ENCODE data around the gene TNFRSF1B. TPM values are rescaled to one million over a fixed set of nuclear protein-coding genes. Genes with fewer than 3 reads are reported as not detected.

TNFRSF1B gene
- total and polyA plus RNA-seq, 9 of the 15 experiments (the other 6 are each of a cell fraction or from before 2014, with no cell fraction given) = 8.8 to 91.3 (median 36.0) TPM

GRCh38 chr1:12215118-12215961 is 48.5 kb downstream of the TNFRSF1B start:
- peaks cover 28% of the 10 kb centered on the region for H3K9me3 ChIP-seq (replicated peaks; ENCODE audit: control insufficient read depth, insufficient read depth, low read depth, low read length)
- no TSS peak for BruUV-seq (replicated peaks)
- POLR2A ChIA-PET = interaction anchor here (0.9 kb wide), 1 partner anchor 11 kb away, joined by 3 read pairs; no protein-coding TSS in a partner anchor
- peak in 1 of 2 experiments; percentile 96; a peak in 2 of 3 replicates for TF ChIP-seq CBX3 (IDR thresholded peaks at IDR 0.05; ENCODE audit: borderline replicate concordance in 1 of 2, low read length in 2 of 2)
- TF ChIP-seq ZNF280B (CRISPR knock-in tag; IDR thresholded peaks at IDR 0.05) = no peak
- no peak for TF ChIP-seq ATF7 (IDR thresholded peaks at IDR 0.05)
- no peak for TF ChIP-seq ZNF551 (CRISPR knock-in tag; IDR thresholded peaks at IDR 0.05)
- TF ChIP-seq ESRRB (CRISPR knock-in tag; IDR thresholded peaks at IDR 0.05; ENCODE audit: borderline replicate concordance) = no peak
- TF ChIP-seq, protein P1, sequence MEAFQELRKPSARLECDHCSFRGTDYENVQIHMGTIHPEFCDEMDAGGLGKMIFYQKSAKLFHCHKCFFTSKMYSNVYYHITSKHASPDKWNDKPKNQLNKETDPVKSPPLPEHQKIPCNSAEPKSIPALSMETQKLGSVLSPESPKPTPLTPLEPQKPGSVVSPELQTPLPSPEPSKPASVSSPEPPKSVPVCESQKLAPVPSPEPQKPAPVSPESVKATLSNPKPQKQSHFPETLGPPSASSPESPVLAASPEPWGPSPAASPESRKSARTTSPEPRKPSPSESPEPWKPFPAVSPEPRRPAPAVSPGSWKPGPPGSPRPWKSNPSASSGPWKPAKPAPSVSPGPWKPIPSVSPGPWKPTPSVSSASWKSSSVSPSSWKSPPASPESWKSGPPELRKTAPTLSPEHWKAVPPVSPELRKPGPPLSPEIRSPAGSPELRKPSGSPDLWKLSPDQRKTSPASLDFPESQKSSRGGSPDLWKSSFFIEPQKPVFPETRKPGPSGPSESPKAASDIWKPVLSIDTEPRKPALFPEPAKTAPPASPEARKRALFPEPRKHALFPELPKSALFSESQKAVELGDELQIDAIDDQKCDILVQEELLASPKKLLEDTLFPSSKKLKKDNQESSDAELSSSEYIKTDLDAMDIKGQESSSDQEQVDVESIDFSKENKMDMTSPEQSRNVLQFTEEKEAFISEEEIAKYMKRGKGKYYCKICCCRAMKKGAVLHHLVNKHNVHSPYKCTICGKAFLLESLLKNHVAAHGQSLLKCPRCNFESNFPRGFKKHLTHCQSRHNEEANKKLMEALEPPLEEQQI (IDR thresholded peaks at IDR 0.05) = no peak
- peak; percentile 58 for TF ChIP-seq ZNF280A (IDR thresholded peaks at IDR 0.05; ENCODE audit: low read depth, partially characterized antibody)
- TF ChIP-seq TRIM24 (IDR thresholded peaks at IDR 0.05) = peak; percentile 67 to 84
- TF ChIP-seq MYC (IDR thresholded peaks at IDR 0.05; ENCODE audit: low read depth, low read length) = no peak
- TF ChIP-seq MYC (CRISPR knock-in tag; IDR thresholded peaks at IDR 0.05; ENCODE audit: borderline replicate concordance, low read depth) = no peak
- TF ChIP-seq, protein P2, sequence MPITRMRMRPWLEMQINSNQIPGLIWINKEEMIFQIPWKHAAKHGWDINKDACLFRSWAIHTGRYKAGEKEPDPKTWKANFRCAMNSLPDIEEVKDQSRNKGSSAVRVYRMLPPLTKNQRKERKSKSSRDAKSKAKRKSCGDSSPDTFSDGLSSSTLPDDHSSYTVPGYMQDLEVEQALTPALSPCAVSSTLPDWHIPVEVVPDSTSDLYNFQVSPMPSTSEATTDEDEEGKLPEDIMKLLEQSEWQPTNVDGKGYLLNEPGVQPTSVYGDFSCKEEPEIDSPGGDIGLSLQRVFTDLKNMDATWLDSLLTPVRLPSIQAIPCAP (CRISPR knock-in tag; IDR thresholded peaks at IDR 0.05; ENCODE audit: borderline replicate concordance) = no peak
- no peak for TF ChIP-seq ZNF253 (CRISPR knock-in tag; conservative IDR thresholded peaks at IDR 0.05)

More at GRCh38 chr1:12215118-12215961, 48.5 kb downstream of the TNFRSF1B start:
- H3K79me2 ChIP-seq (ENCODE audit: control insufficient read depth, insufficient read depth, low read length) = no peaks in the 10 kb centered on the region
- no peaks in the 10 kb centered on the region for H4K20me1 ChIP-seq (replicated peaks; ENCODE audit: control insufficient read depth, insufficient read depth, low read length)
- ATAC-seq (no peak), DNase-seq (ENCODE audit: extremely low read depth in 1 of 4, low spot score in 3 of 4) (peak in 1 of 4 experiments; percentile 38), FAIRE-seq (no peak)
- H2AFZ ChIP-seq (ENCODE audit: low read depth, low read length) = no peak overlapping the region
- no peak overlapping the region for H3K4me3 ChIP-seq
- peaks cover 20 to 23% of the 10 kb centered on the region in 2 experiments; a peak in 4 of 5 replicates for H3K4me1 ChIP-seq (replicated peaks in 1 of 2; ENCODE audit: control insufficient read depth in 2 of 2, insufficient read depth in 2 of 2, low read length in 2 of 2)
- H3K27me3 ChIP-seq (ENCODE audit: control insufficient read depth in 2 of 2, insufficient read depth in 2 of 2, low read length in 2 of 2) = no peaks in the 10 kb centered on the region
- CTCF ChIA-PET (ENCODE audit: low intra/inter-chr PET ratio) = no interaction called here
- 68% methylated on average over 12 of the region's 12 CpGs for WGBS (ENCODE audit: insufficient coverage, low coverage, missing lambda C conversion rate)
- no peak overlapping the region for H3K4me2 ChIP-seq (ENCODE audit: insufficient read depth, low read length)
- H3K9me1 ChIP-seq (ENCODE audit: control insufficient read depth, insufficient read depth, low read length) = no peaks in the 10 kb centered on the region
- no peak overlapping the region for H3K27ac ChIP-seq (ENCODE audit: extremely low read depth, low read depth, low read length)
- in situ Hi-C loops (cut with MboI) = no loop called here
- no peaks in the 10 kb centered on the region for H3K36me3 ChIP-seq (ENCODE audit: control insufficient read depth, insufficient read depth, low read length)
- no peak overlapping the region for H3K9ac ChIP-seq (ENCODE audit: insufficient read depth in 1 of 2, low read depth in 2 of 2, low read length in 2 of 2)
- intact Hi-C loops (cut with micrococcal nuclease) = loop anchor here (10.0 kb wide), 1 partner anchor 231 kb away; the partner anchor contains the start of gene MFN2
